HG03432 (cell line): ENCODE data around the gene DNAH3.

Source experiments
- ATAC-seq: cut with Tn5 transposase; IDR thresholded peaks from one replicate; pipeline ENCODE4 v1.9.1; 2021; ENCODE audit warnings: mild to moderate bottlenecking, moderate library complexity; ENCODE audit not compliant: unreplicated experiment

Gene DNAH3

GRCh38 chr16:20886320-20886719 lies 264.3 kb downstream of the DNAH3 start:
- no peak for ATAC-seq

GRCh38 chr16:20884240-20884556 lies 266.4 kb downstream of the DNAH3 start:
- ATAC-seq: no peak

GRCh38 chr16:20883554-20884239 lies 266.9 kb downstream of the DNAH3 start:
- ATAC-seq: no peak
